Astrocyte (in vitro differentiated cells and primary cell): Measurements from ENCODE around the gene TUT7.

Source experiments
- CTCF ChIP-seq: IDR thresholded peaks from 2 replicates; pipeline ENCODE4 v1.5.1; 2011; ENCODE audit warnings: low read depth, mild to moderate bottlenecking, inconsistent platforms, low read length, moderate library complexity; ENCODE audit not compliant: insufficient read depth
- EZH2 ChIP-seq: IDR thresholded peaks from 2 replicates; pipeline ENCODE4 v1.6.1; 2012; ENCODE audit warnings: mild to moderate bottlenecking, low read length, inconsistent platforms; ENCODE audit not compliant: insufficient read depth

GRCh38 chr9:86376016-86376415 is 21.8 kb upstream of the TUT7 start:
- TF ChIP-seq CTCF (no peak), EZH2 (no peak)
